K562 (cell line): ENCODE results near the gene SMIM23. TPM values are rescaled to one million over a fixed set of nuclear protein-coding genes. Genes with fewer than 3 reads are reported as not detected.

Experiments used
- ATAC-seq: fragments of 200-7000 bp; cut with Tn5 transposase; 3 replicates; pipeline ENCODE4 v1.9.1; 2020; ENCODE audit warnings: moderate library complexity
- BruUV-seq: library from RNA; stranded (reverse); fragments of 400-500 nt; replicated peaks from 2 replicates; lab custom pipeline; 2021; lab: Mats Ljungman, UMichigan
- CTCF ChIA-PET: fragments of 300-600 bp; formaldehyde crosslinking; extraction: SDS; loops from one replicate; lab custom pipeline; 2021; ENCODE audit warnings: low intra/inter-chr PET ratio; lab: Yijun Ruan, JAX
- POLR2A ChIA-PET: fragments of 300-600, 350-650 bp; sonication (Branson Sonifier 250); formaldehyde crosslinking; extraction: SDS; loops from one replicate; lab custom pipeline; 2021; ENCODE audit warnings: antibody characterized with exemption, inconsistent platforms; lab: Yijun Ruan, JAX
- DNase-seq, 4 experiments: peaks; one replicate each; pipeline versions ENCODE4 v3.0.0 to v3.0.0-alpha.2; 2011 to 2018; ENCODE audit warnings: low spot score in 3 of 4, mixed read lengths in 3 of 4; ENCODE audit errors: extremely low read depth in 1 of 4
- FAIRE-seq: peaks from 2 replicates; lab custom pipeline; 2011; peaks lifted over from hg19 to GRCh38; lab: Jason Lieb, UNC
- H2AFZ ChIP-seq: 2 replicates; pipeline ENCODE4 v1.6.0; 2011; ENCODE audit warnings: low read depth, low read length, control low read depth, inconsistent platforms
- H3K27ac ChIP-seq: fragments of 200-600 bp; 3 replicates; pipeline ENCODE4 v1.8.0; 2011; ENCODE audit warnings: low read depth, mild to moderate bottlenecking, control low read depth, inconsistent platforms, low read length, moderate library complexity, mixed read lengths; ENCODE audit errors: extremely low read depth
- H3K27me3 ChIP-seq, 2 experiments: fragments of 300-600 bp in 1 of 2; 2 replicates in 1 of 2; 3 replicates in 1 of 2; pipeline versions ENCODE4 v1.6.0 to v1.8.0; 2011; ENCODE audit warnings: inconsistent platforms in 2 of 2, low read length in 2 of 2, mild to moderate bottlenecking in 1 of 2, mixed read lengths in 1 of 2, moderate library complexity in 1 of 2; ENCODE audit not compliant: control insufficient read depth in 2 of 2, insufficient read depth in 2 of 2
- H3K36me3 ChIP-seq: fragments of 300-600 bp; 3 replicates; pipeline ENCODE4 v1.8.0; 2011; ENCODE audit warnings: mild to moderate bottlenecking, low read length, inconsistent platforms; ENCODE audit not compliant: control insufficient read depth, insufficient read depth
- H3K4me1 ChIP-seq, 2 experiments: fragments of 200-600 bp in 1 of 2; replicated peaks in 1 of 2; 2 replicates in 1 of 2; 3 replicates in 1 of 2; pipeline versions ENCODE4 v1.5.1 to v1.8.0; 2011; ENCODE audit warnings: inconsistent platforms in 2 of 2, low read length in 2 of 2, mild to moderate bottlenecking in 1 of 2, mixed read lengths in 1 of 2, moderate library complexity in 1 of 2; ENCODE audit not compliant: control insufficient read depth in 2 of 2, insufficient read depth in 2 of 2
- H3K4me2 ChIP-seq: 2 replicates; pipeline ENCODE4 v1.6.1; 2011; ENCODE audit warnings: low read length, control low read depth, inconsistent platforms, mixed read lengths; ENCODE audit not compliant: insufficient read depth
- H3K4me3 ChIP-seq: fragments of 200-600 bp; sonication (generic), shearing (Covaris generic); 2 replicates; pipeline ENCODE4 v1.5.1; 2016; ENCODE audit warnings: control low read depth, inconsistent platforms
- H3K79me2 ChIP-seq: fragments of 200-600 bp; 3 replicates; pipeline ENCODE4 v1.8.0; 2011; ENCODE audit warnings: low read length, inconsistent platforms; ENCODE audit not compliant: control insufficient read depth, insufficient read depth
- H3K9ac ChIP-seq, 2 experiments: 2 replicates each; pipeline versions ENCODE4 v1.6.0 to v1.6.1; 2011; ENCODE audit warnings: low read depth in 2 of 2, low read length in 2 of 2, control low read depth in 1 of 2, inconsistent platforms in 1 of 2, mild to moderate bottlenecking in 1 of 2, mixed read lengths in 1 of 2; ENCODE audit not compliant: insufficient read depth in 1 of 2
- H3K9me1 ChIP-seq: one replicate; pipeline ENCODE4 v1.6.0; 2011; ENCODE audit warnings: inconsistent platforms, mild to moderate bottlenecking, low read length, moderate library complexity; ENCODE audit not compliant: control insufficient read depth, insufficient read depth
- H3K9me3 ChIP-seq: replicated peaks from 2 replicates; pipeline ENCODE4 v1.5.1; 2011; ENCODE audit warnings: low read depth, low read length, inconsistent platforms; ENCODE audit not compliant: control insufficient read depth, insufficient read depth
- H4K20me1 ChIP-seq: replicated peaks from 2 replicates; pipeline ENCODE4 v1.6.1; 2011; ENCODE audit warnings: low read length, inconsistent platforms, mixed read lengths; ENCODE audit not compliant: control insufficient read depth, insufficient read depth
- ESRRB ChIP-seq: fragments of 250-450 bp; sonication (Bioruptor Pico); IDR thresholded peaks from 2 replicates; pipeline ENCODE4 v1.5.0; 2020; ENCODE audit warnings: mild to moderate bottlenecking, moderate library complexity, borderline replicate concordance
- ETS2 ChIP-seq: IDR thresholded peaks from 2 replicates; pipeline ENCODE4 v1.6.1; 2016; ENCODE audit warnings: borderline replicate concordance, missing genetic modification characterization, mild to moderate bottlenecking, moderate library complexity, missing compliant biosample characterization; ENCODE audit not compliant: poor library complexity, severe bottlenecking
- RAD21 ChIP-seq, 2 experiments: fragments of 250-450 bp in 1 of 2; fragments of 450-650 bp in 1 of 2; sonication (Bioruptor Pico) in 1 of 2; formaldehyde crosslinking in 1 of 2; IDR thresholded peaks in 1 of 2; conservative IDR thresholded peaks in 1 of 2; 2 replicates each; pipeline versions ENCODE4 v1.4.0 to v1.8.0; 2020 to 2022; ENCODE audit warnings: mild to moderate bottlenecking in 2 of 2, moderate library complexity in 1 of 2
- SPI1 ChIP-seq: IDR thresholded peaks from 2 replicates; pipeline ENCODE4 v1.6.1; 2011; ENCODE audit warnings: low read depth, low read length, control low read depth, borderline replicate concordance
- ZBTB7A ChIP-seq: IDR thresholded peaks from 2 replicates; pipeline ENCODE4 v1.6.1; 2011; ENCODE audit warnings: low read depth, mild to moderate bottlenecking, low read length, moderate library complexity, borderline replicate concordance; ENCODE audit not compliant: control insufficient read depth
- ZNF445 ChIP-seq: fragments of 250-450 bp; sonication (Bioruptor Pico); IDR thresholded peaks from 2 replicates; pipeline ENCODE4 v1.4.0; 2020; ENCODE audit warnings: low read depth, mild to moderate bottlenecking, moderate library complexity
- WGBS: fragments of 100-300 bp; shearing (Covaris generic); methylation state at CpG from one replicate; pipeline ENCODE4 v1.1.6; 2016; ENCODE audit warnings: low coverage, mixed read lengths; ENCODE audit not compliant: insufficient coverage; ENCODE audit errors: missing lambda C conversion rate; 5-methylcytosine and 5-hydroxymethylcytosine counted together
- in situ Hi-C: fragments of 300-500 bp; cut with MboI; formaldehyde crosslinking; loops from 4 replicates; pipeline ENCODE4 v1.15.0; 2018; ENCODE audit warnings: inconsistent platforms, mixed read lengths
- intact Hi-C: fragments of 100-400 bp; cut with micrococcal nuclease; formaldehyde crosslinking; loops from 2 replicates; pipeline ENCODE4 v1.14.2; 2022
- polyA plus RNA-seq, 8 experiments: library from polyadenylated mRNA; depleted of rRNA in 4 of 8; stranded (reverse) in 5 of 8; unstranded in 3 of 8; fragments of >200 nt; fragmentation: Nextera tagmentation in 2 of 8; fragmentation: Illumina TruSeq in 1 of 8; extraction: Ambion mirVana in 2 of 8; extraction: Trizol in 1 of 8; gene quantifications; 2 replicates each; pipeline versions ENCODE4 v1.2.1 to v1.2.3, GENCODE V29; 2011 to 2014; ENCODE audit warnings: inconsistent platforms in 1 of 8, missing spikeins in 1 of 8
- total RNA-seq, 7 experiments: library from RNA; depleted of rRNA in 6 of 7; stranded (reverse); fragments of >200 nt in 6 of 7; fragmentation: Illumina TruSeq in 2 of 7; extraction: Trizol in 2 of 7; gene quantifications; 2 replicates each; pipeline versions ENCODE4 v1.2.1 to v1.2.3, GENCODE V29; 2011 to 2021; ENCODE audit warnings: low replicate concordance in 1 of 7
- TF ChIP-seq, protein P1 (sequence below), 3 experiments: IDR thresholded peaks in 2 of 3; conservative IDR thresholded peaks in 1 of 3; 2 replicates each; pipeline ENCODE4 v1.5.1; 2011 to 2012; ENCODE audit warnings: low read length in 3 of 3, mild to moderate bottlenecking in 3 of 3, control low read depth in 2 of 3, improper control_type of control experiment in 1 of 3, inconsistent platforms in 1 of 3, low read depth in 1 of 3, mixed read lengths in 1 of 3, moderate library complexity in 1 of 3; ENCODE audit not compliant: insufficient read depth in 2 of 3
- TF ChIP-seq, protein P2 (sequence below): IDR thresholded peaks from 2 replicates; pipeline ENCODE4 v1.6.1; 2012; ENCODE audit warnings: low read depth, low read length, improper control_type of control experiment, borderline replicate concordance

The SMIM23 gene
- total and polyA plus RNA-seq, 9 of the 15 experiments (the other 6 are each of a cell fraction or from before 2014, with no cell fraction given): not detected

DNA sequence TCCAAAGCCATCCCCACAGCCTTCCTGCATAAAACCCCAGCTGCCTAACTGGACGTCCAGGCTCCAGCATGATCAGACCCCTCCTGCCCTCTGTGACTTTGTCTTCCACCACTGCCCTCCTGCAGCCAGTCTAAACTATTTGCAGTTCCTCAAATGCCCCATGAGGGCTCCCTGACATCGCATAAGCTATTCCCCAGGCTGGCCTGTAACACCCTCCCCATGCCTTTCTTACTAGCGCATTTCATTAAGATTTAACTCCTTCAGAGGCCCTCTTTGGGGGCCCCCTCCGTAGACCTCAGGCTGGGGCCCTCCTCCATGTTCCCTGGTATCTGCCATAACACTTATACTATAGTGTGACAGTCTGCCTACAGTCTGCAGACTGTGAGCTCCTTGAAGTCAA lies 15.5 kb upstream of the SMIM23 start:
- H3K9me3 ChIP-seq: no peaks in the 10 kb centered on the region
- POLR2A ChIA-PET: no interaction called here
- intact Hi-C loops (loop anchor here (10.0 kb wide), 1 partner anchor 275 kb away; no protein-coding TSS in a partner anchor), in situ Hi-C loops (no loop called here)
- CTCF ChIA-PET: interaction anchor here (0.8 kb wide), 1 partner anchor 138 kb away, joined by 3 read pairs; no protein-coding TSS in a partner anchor
- no peak overlapping the region for H3K4me3 ChIP-seq
- H3K27me3 ChIP-seq: peaks cover 10 to 30% of the 10 kb centered on the region in 2 experiments; a peak in 3 of 5 replicates
- no peaks in the 10 kb centered on the region for H4K20me1 ChIP-seq
- no peaks in the 10 kb centered on the region for H3K9me1 ChIP-seq
- TF ChIP-seq ZNF445 (CRISPR knock-in tag) (no peak), ZBTB7A (no peak), ESRRB (CRISPR knock-in tag) (no peak), ETS2 (tag) (no peak), RAD21 (CRISPR knock-in tag; conservative IDR thresholded peaks at IDR 0.05 in 1 of 2, IDR thresholded peaks at IDR 0.05 in 1 of 2) (peak in 1 of 2 experiments; percentile 34; a peak in 1 of 4 replicates), SPI1 (0 out of 2 replicates have a peak, but pooled peaks have one; percentile 7)
- TF ChIP-seq, protein P1, sequence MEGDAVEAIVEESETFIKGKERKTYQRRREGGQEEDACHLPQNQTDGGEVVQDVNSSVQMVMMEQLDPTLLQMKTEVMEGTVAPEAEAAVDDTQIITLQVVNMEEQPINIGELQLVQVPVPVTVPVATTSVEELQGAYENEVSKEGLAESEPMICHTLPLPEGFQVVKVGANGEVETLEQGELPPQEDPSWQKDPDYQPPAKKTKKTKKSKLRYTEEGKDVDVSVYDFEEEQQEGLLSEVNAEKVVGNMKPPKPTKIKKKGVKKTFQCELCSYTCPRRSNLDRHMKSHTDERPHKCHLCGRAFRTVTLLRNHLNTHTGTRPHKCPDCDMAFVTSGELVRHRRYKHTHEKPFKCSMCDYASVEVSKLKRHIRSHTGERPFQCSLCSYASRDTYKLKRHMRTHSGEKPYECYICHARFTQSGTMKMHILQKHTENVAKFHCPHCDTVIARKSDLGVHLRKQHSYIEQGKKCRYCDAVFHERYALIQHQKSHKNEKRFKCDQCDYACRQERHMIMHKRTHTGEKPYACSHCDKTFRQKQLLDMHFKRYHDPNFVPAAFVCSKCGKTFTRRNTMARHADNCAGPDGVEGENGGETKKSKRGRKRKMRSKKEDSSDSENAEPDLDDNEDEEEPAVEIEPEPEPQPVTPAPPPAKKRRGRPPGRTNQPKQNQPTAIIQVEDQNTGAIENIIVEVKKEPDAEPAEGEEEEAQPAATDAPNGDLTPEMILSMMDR (IDR thresholded peaks at IDR 0.05 in 2 of 3, conservative IDR thresholded peaks at IDR 0.05 in 1 of 3; ENCODE audit: insufficient read depth in 2 of 3, low read depth in 1 of 3, low read length in 3 of 3): peak in 1 of 3 experiments; percentile 24; a peak in 2 of 6 replicates
- TF ChIP-seq, protein P2, sequence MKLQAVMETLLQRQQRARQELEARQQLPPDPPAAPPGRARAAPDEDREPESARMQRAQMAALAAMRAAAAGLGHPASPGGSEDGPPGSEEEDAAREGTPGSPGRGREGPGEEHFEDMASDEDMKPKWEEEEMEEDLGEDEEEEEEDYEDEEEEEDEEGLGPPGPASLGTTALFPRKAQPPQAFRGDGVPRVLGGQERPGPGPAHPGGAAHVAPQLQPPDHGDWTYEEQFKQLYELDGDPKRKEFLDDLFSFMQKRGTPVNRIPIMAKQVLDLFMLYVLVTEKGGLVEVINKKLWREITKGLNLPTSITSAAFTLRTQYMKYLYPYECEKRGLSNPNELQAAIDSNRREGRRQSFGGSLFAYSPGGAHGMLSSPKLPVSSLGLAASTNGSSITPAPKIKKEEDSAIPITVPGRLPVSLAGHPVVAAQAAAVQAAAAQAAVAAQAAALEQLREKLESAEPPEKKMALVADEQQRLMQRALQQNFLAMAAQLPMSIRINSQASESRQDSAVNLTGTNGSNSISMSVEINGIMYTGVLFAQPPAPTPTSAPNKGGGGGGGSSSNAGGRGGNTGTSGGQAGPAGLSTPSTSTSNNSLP: no peak
- BruUV-seq: no TSS peak
- 0% methylated on average over 4 of the region's 4 CpGs for WGBS
- DNase-seq: no peak
- no peaks in the 10 kb centered on the region for H3K36me3 ChIP-seq
- no peak for FAIRE-seq
- H3K4me2 ChIP-seq: no peak overlapping the region
- no peak for ATAC-seq
- no peak overlapping the region for H2AFZ ChIP-seq
- H3K27ac ChIP-seq: no peak overlapping the region
- no peak overlapping the region for H3K9ac ChIP-seq
- H3K4me1 ChIP-seq: no peaks in the 10 kb centered on the region
- no peaks in the 10 kb centered on the region for H3K79me2 ChIP-seq
